GM18519 (cell line): Measurements from ENCODE around the gene FAM114A1.

ENCODE experiments used
- ATAC-seq: cut with Tn5 transposase; IDR thresholded peaks from one replicate; pipeline ENCODE4 v1.9.1; 2021; ENCODE audit warnings: mild to moderate bottlenecking, moderate library complexity; ENCODE audit not compliant: unreplicated experiment, low FRiP score

FAM114A1 gene

DNA sequence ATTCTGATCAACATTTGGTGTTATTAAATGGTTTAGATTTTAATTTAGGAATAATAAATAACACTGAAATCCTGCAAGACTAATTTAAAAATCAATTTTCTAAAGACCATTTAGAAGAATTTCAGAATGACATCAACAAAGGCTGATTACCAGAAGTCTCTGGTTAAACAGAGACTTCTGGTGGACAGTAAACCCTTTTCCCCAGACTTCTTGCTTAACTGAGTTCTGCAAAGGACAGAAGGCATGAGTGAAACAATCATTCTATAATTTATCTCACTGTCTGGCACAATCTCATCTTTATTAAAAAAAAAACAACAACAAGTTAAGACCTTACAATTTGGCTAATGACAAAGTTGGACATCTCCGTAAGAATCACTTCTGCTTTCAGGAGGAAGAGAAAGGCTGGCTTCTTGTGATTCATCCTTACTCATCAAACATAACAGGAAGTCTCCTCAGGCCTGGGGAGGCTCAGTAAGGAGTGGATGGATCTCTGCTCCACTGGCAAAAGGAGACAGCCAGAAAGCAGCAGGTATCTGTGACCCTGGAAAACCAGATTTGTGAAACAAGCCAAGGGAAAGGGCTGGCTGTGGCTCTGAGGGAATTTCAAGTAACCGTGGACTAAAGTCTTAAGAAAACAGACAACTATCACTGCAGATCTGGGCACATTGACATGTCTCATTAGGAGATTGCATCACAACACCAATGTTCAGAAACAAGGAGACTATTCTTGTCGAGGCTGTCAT, 10.1 kb upstream of the FAM114A1 start:
- ATAC-seq = peak; percentile 55

DNA sequence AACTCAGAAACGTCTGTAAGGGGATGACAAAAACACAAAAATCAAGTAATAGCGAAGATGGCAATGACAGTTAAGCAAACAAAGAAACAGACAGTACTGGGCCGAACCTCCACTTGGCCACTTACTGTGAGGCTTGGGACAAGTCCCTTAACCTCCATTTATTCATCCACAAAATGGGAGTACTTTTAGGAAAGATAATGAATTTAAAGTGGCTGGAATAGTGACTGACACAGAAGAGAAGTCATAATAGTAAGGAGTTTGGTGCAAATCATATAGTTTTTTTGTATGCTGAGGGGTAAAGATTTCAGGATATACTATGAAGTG, 9.5 kb upstream of the FAM114A1 start:
- no peak for ATAC-seq

DNA sequence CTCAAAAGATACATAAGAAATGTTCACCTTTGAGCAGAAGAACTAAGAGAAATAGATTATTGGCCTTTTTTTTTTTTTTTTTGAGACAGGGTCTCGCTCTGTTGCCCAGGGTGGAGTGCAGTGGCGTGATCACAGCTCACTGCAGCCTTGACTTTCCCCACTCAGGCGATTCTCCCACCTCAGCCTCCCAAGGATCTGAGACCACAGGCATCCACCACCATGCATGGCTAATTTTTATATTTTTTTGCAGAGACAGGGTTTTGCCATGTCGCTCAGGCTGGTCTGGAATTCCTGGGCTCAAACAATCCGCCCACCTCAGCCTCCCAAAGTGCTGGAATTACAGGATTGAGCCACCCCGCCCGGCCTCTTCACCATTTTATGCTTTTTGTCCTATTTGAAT, 8.1 kb upstream of the FAM114A1 start:
- ATAC-seq = no peak

DNA sequence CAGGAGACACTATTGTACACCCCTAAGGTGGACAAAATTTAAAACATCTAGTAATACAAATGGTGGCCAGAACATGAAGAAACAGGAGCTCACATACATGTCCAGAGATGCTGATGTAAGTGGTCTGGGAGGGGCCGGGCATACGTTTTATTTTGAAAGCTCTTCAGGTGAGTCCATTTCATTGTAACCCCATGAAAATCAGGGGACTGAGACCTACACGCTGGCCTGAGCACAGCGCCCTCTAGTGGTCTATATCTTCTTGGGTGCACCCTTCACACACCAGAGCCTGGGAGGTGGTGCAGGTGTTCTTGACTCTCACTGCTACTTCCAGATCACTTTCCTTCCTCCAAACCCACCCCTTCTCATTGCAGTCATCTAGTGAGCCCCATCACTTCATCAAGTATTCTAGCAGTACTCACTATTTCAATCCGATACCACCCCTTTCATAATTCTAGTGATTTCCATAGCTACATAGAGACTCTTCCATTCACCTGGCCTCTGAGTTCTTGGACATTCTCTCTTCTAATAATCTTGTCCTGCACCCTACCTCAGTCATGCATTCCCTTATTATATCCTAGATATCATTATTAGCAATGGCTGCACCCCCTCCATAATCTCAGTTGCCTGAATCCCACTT, 6.7 kb upstream of the FAM114A1 start:
- no peak for ATAC-seq

DNA sequence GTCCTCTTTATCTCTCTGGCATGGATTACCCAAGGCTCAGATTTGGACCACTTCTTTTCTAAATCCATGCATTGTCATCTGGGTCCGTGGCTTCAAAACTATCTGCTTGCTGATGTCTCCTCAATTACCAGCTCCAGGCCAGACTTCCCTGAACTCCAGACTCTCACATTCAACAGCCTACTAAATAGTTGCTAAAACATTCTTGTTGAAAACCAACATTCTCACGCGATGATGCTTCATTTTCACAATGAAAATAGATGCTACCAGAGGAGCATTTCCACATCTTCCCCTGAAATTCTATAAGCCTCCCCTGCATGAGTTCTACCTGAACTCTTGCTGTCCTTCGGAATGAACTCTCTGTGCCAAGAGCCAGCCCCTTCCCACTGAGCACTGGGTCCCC, 5.8 kb upstream of the FAM114A1 start:
- no peak for ATAC-seq

DNA sequence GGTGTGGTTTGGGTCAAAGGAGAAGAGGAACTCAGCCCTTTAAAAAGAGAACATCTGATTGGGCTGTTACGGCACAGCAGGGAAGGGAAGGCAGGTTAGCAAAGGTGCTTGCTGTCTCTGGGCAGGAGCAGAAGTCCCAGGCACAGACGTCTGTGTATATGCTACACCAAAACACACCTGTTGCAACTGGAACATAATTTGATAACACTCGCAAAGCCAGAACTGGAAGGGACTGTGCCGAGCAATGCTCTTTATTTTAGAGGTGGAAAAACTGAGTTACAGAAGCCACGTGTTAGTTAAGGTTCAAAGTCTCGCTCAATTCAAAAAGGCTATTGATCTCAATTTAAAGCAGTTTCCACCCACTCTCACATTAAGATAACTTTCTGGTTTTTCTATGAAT, 2.2 kb upstream of the FAM114A1 start:
- ATAC-seq = no peak

DNA sequence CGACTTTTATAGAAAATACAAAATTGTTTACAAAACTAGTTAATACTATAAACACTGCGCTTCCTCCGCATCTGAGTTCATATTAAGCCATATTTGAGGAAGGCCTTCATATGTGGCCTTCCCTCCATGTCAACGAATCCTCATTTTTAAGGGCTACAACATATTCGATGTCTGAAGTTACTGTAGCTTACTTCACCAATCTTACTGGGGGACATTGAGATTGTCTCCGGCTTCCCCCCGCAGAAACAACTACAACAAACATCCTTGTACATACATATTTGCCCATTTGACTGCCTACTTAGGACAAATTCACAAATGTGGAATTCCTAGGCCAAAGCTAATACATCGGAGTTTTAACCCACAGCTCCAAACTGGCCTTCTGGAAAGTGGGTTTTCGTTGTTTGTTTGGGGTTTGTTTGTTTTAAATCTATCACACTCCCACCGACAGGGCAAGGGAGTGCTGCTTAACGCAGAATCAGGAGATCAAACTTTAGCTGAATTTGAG, 581 bp upstream of the FAM114A1 start:
- no peak for ATAC-seq

DNA sequence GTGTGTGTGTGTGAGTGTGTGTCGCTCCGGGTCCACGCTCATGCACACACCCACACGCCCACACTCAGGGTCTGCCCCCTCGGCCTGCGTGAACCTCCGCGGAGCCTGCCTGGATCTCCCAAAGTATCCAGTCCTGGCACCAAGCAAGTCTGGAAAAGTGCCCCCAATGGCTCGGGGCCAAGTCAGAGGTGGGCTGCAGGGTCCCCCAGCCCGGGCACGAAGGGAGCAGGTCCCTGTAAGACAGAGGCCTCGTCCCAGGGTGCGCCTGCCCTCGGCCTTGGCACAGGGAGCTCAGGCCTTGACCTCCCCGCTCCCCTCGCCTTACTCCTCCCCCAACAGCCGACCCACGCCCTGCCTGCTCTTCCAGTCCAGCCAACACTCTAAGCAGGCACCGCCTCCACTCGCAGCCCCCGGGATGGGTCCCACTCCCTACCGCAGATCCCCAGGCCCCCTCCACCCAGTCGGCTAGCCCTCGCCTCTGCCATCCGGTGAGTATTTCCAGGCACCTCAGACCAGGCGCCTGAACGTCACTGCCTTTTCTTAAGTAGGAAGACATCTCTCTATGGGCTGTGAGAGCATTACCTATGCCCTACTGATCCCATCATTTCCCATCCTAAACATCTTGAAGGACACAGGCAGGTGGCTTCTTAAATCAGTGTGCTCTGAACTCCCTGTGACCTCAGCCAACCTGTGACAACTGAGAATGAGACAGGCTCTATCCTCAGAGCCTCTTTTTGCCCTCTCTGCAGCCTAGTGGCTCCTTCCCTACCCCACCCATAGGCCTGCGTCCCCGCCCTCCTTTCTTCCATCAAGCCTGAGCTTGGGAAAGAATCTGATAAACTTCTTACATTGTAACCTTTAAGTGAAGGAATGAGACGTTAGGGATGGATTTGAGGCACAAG, 704 bp downstream of the FAM114A1 start:
- no peak for ATAC-seq

DNA sequence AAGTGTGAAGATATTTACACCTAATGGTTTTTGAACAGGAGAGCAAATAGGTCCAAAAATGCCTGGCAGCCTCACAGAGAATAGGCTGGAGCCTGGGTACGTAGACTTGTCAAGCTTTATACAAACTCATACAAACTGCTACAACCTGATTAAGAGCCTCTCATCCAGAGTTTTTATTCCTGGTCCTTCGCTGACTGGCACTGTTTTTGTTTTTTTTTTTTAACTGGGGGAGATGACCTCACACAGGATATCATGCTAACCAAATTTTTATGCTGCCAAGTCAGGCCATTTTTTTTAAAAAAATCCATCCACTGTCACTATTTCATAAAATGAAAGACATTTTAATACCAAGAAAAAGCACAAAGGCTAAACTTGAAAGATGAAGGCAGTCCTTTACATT, 1.9 kb downstream of the FAM114A1 start:
- no peak for ATAC-seq

DNA sequence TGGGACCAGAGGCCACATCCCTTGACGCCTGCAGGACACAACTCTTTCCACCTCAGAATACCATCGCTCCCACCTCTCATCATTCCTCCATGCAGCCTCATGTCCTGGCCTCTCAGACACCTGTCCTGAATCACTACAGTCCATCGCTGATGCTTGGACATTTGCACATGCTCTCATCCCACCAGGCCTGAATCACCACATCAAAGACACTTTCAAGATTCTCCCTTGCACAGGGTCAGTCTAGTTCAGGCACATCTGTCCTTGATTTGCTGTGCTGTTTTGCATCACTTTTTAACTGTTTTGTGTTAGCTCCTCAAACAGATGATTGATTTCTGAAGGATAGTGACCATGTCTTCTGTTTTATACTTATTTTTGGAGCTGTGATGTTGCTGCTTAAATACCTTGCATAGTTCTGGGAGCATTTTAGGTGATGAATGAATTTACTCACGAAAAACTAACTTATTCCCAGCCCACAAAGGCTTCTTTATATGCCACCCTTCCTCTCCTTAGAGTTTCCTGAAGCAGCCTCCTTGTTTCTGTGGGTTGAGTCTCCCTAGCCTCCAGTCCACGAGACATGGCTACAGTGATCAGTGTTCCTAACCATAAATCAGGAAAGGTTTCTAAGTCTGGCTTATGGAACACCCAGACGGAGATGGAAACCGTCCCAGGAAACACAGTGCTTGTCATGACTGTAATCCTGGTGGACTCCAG, 2.6 kb downstream of the FAM114A1 start:
- ATAC-seq = no peak

DNA sequence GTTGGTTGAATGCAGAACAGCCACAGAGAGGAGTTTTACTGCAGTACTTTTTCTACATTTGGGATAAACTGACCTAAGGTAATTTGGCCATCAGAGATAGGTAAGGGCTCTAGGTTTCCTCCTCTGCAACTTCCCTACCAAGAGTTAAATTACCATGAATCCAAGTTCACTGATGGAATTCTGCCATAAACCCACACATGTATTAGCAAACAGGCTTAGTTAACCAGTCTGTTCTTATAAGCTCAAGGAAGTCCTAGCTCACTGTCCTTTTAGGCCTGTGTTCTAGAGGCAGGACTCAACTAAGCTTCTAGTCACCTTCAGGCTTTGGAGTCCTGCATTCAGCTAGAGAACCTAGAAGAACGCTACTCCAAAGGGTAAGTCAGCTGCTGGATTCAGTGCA, 4.0 kb downstream of the FAM114A1 start:
- no peak for ATAC-seq

DNA sequence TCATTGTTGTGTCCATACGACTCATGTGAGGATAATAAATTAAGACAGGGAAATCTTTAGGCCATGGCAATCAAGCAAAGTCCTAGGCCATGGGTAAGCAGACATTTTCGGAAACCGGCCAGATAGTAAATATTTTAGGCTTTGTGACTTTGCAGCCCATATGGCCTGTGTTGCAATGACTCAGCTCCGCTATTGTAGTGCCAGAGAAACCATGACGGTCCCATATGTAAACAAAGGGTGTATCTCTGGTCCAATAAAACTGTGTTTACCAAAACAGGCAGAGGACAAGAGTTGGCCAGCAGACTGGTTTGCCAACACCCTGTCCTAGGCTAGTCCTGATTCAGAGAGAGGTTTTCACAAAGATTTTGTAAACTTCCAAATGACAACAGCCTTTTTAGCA, 5.0 kb downstream of the FAM114A1 start:
- no peak for ATAC-seq

DNA sequence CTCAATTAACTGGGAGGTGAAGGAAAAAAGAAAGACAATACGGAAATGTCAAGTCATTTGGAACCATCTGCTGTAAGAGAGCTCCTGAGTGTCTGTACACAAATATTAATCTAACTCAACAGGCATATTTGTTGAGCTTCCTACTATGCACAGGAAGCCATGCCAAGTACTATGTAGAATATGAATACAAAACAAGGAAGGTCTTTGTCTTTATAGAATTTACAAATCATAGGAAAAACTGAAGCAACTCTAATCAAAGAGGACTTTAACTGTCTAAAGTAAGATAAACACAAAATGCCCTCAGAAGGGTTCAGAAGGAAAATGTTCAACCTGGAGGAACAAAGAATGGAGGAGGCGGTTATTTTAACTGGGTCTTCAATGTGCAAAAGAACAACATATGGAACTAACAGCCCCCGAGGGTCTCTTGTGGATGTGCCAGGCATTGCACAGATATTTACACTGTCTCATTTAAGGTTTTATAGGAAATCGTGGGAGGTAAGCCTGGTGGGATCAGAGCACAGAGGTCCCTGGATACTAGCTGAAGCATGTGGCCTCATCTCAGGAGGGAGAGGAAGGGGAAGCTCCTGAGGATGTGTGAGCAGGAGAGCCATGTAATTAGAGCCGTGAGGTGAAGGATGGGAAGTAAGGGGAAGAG, 5.8 kb downstream of the FAM114A1 start:
- no peak for ATAC-seq

DNA sequence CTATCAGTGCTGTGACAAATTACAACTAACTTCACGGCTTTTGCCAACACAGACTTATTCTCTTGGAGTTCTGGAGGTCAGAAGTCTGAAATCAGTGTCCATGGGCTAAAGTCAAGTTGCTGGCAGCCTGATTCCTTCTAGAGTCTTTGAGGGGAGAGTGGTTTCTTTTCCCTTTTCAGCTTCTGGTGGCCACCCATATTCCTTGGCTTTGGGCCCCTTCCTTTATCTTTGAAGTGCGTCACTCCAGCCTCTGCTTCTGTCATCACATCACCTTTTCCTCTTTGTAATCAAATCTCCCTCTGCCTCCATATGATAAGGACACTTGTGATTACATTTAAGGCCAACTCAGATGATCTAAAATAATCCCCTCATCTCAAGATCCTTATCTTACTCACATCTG, 9.0 kb downstream of the FAM114A1 start:
- ATAC-seq = no peak

DNA sequence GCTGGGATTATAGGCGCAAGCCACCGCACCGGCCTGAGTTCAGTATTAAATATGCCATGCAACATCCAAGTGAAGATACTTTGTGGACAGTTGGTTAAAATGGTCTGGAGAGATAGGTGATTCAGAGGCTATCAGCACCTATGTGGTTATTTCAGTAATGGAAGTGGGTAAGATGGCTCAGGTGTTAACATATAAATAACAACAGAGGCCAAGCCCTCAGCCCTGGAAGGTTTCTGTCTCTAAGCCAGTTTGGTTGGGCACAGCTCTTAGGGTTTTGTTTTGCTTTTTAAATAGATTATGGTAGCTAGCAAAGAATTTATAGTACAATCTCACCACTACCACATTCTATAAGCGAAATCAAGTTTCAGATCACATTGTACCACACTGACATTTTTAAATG, 16.6 kb downstream of the FAM114A1 start:
- ATAC-seq = no peak

DNA sequence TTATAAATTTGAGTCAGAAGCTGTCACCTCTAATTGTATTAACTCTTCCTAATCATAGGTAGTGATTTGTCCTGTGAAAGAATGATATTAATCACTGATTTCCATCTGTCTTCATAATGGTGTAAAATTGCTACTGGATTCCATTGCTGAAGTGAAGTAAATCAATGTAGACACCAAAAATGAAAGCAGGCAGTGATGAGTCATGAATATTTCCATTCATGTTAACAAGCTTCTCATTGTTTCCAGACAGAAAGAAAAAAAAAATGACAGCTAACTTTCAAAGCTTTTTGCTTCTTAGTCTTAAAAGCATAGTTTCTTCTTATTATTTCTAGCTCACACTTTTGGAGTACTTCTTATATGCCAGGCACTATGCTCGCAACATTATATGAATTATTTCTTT, 21.5 kb downstream of the FAM114A1 start:
- ATAC-seq = no peak

DNA sequence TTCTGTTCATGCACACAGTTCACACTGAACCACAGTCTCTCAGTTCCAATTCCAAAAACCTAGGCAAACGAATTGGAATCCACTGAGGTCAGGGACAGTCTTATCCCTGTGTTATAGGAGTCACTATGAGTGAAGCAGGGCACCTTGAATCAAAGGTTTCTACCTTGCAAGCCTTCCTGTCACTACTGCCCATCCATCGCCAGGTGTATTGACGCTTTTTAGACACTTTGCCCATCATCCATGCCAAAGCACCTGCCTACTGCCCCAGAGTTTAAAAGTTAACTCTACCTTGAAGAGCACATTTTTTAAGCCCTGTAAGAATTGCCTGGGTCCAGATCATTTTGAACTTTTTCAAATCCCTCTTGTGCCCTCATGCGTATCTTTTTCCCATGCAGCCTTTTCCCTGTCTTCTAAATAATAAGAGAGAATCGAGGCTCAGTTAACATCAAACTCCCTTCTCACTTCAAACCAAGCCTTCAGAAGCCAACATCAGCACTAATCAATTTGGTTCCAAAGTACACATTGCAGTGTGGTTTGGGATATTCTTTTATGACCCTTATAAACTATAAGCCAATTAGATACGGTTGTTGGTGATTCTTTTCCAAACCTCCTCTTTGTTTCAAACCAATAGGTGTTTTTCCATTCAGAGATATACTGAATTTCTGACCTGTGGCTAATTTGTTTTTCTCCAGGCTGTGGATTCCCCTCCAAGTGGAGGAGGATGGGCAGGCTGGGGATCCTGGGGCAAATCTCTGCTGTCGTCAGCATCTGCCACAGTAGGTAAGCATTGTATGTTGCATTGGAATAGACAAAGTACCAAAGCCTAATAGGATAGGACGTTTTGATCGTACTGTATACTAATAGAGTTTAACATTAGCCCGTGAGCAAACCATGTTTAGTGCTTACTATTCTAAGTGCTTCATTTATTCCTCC, 23.7 kb downstream of the FAM114A1 start:
- ATAC-seq = no peak

DNA sequence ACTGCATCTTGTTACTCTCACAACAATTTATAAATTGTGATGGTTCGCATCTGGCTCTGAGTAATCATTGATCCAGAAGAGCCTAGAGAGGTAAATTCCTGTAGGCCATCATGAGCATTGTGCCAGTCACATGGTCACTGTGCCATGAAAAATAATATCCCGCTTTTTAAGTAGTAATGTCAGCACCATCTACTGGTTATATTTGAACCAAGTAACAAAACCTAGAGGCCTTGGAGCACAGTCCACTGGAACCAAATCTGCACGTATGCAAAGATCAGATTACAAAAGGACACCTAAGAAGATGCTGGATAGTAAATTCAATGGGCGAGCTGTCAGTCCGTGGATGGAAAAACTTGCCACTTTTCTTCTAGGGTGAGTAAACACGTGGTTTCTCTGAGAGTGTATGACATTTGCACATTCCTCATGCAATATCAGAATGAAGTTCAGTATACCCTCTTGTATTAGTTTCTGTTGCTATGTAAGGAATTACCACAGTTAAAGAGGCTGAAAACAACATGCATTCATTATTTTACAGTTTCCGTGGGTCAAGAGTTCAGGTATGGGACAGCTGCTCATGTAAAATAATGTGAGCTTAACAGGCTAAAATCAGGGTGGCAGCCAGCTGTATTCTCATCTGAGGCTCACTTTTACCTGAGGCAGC, 26.8 kb downstream of the FAM114A1 start:
- no peak for ATAC-seq

DNA sequence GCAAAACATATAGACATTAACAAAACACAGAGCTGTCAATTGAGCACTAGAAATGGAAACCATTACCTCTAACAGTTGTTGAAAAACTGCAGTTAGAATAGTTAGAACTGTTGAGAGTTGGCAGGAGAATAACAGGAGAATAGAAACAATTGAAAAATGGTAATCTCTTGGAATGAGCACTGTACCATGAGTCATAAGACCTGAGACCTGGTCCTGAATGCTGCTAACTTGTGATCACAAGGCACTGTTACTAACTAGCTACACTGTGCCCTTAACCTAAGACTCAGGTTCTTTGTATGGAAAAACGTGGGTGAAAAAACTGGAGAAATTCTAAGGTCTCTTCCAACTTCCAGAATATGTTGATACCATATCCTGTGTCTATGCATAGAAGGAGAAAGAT, 29.3 kb downstream of the FAM114A1 start:
- no peak for ATAC-seq
